MCF 10A (cell line): ENCODE measurements around the gene CSF2RB. TPM values are rescaled to one million over a fixed set of nuclear protein-coding genes. Genes with fewer than 3 reads are reported as not detected.

ENCODE experiments used
- BruUV-seq: library from RNA; stranded (reverse); fragments of 400-500 nt; replicated peaks from 2 replicates; lab custom pipeline; 2021; lab: Mats Ljungman, UMichigan
- CTCF ChIA-PET: fragments of 300-600 bp; sonication (Branson Sonifier 250); formaldehyde crosslinking; extraction: SDS; loops from one replicate; lab custom pipeline; 2021; ENCODE audit warnings: antibody characterized with exemption, inconsistent platforms; lab: Yijun Ruan, JAX
- POLR2A ChIA-PET: fragments of 300-600, 350-650 bp; sonication (Branson Sonifier 250); formaldehyde crosslinking; extraction: SDS; loops from one replicate; lab custom pipeline; 2020; ENCODE audit warnings: antibody characterized with exemption, inconsistent platforms; lab: Yijun Ruan, JAX
- DNase-seq: peaks from one replicate; pipeline ENCODE4 v3.0.0-alpha.2; 2018; ENCODE audit not compliant: unreplicated experiment
- H3K27ac Mint-ChIP-seq: one replicate; pipeline ENCODE4 v1.8.0; 2022; ENCODE audit warnings: mild to moderate bottlenecking, low read depth, mixed read lengths; ENCODE audit not compliant: unreplicated experiment
- H3K27me3 Mint-ChIP-seq: one replicate; pipeline ENCODE4 v1.8.0; 2022; ENCODE audit warnings: mixed read lengths; ENCODE audit not compliant: insufficient read depth, unreplicated experiment
- H3K36me3 Mint-ChIP-seq: one replicate; pipeline ENCODE4 v1.8.0; 2022; ENCODE audit warnings: mild to moderate bottlenecking, moderate library complexity, mixed read lengths; ENCODE audit not compliant: insufficient read depth, unreplicated experiment
- H3K4me1 Mint-ChIP-seq: one replicate; pipeline ENCODE4 v1.8.0; 2022; ENCODE audit warnings: mixed read lengths; ENCODE audit not compliant: insufficient read depth, unreplicated experiment
- H3K4me3 Mint-ChIP-seq: one replicate; pipeline ENCODE4 v1.8.0; 2022; ENCODE audit warnings: mild to moderate bottlenecking, moderate library complexity, mixed read lengths; ENCODE audit not compliant: unreplicated experiment
- H3K9me3 Mint-ChIP-seq: one replicate; pipeline ENCODE4 v1.8.0; 2022; ENCODE audit warnings: mixed read lengths; ENCODE audit not compliant: unreplicated experiment
- intact Hi-C: fragments of 100-400 bp; cut with micrococcal nuclease; formaldehyde crosslinking; loops from 2 replicates; pipeline ENCODE4 v1.14.1; 2022
- total RNA-seq: library from RNA; stranded (reverse); gene quantifications from 2 replicates; pipeline ENCODE4 v1.2.3, GENCODE V29; 2022
- TF ChIP-seq, protein P1 (sequence below): fragments of 200-600 bp; IDR thresholded peaks from one replicate; pipeline ENCODE4 v1.8.0; 2022; ENCODE audit warnings: antibody characterized with exemption, mild to moderate bottlenecking; ENCODE audit not compliant: unreplicated experiment

Gene CSF2RB
- total RNA-seq, 1 experiment from 2014 or later, result not detected

DNA sequence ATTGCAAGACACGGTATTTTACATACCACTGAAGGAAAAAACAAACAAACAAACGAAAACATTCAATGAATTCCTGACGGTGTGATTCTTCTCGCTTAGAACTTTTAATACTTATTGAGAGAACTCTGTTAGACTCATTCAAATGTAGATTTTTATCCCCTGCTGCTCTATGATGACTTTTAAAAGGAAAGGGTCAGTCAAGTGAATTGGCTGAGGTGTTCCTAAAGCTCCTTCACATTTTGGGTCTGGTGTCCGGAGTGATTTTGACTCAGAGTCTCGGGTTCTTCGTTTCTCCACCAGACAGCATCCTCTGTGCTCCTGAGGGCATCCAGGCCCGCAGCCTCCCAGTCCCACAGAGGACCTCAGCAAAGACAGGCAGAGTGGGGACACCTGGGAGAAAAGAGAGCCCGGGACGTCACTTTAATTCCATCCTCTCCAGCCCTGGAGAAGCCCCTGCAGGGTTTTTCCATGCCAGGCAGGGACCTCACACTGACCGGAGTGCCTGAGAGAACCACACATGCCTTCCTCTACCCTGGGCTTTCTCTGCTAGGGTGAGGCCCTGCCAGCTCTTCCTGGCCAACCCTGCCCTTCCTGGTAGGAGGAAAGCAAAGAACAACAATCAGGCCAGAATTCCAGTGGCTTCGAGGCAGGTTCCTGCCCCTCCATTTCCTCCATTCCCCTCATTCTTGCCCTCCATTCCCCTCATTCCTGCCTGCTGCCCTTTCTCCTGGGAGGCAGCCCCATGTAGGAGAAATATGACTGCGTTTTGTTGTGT, 1.4 kb upstream of the CSF2RB start:
- Mint-ChIP-seq H3K4me1 (no peaks in the 10 kb centered on the region), H3K36me3 (peaks cover 6% of the 10 kb centered on the region), H3K27me3 (peaks cover 80% of the 10 kb centered on the region), H3K4me3 (no peak overlapping the region), H3K9me3 (no peaks in the 10 kb centered on the region), H3K27ac (no peak overlapping the region)
- no peak for DNase-seq
- POLR2A ChIA-PET, result no interaction called here
- CTCF ChIA-PET, result no interaction called here
- TF ChIP-seq, protein P1, sequence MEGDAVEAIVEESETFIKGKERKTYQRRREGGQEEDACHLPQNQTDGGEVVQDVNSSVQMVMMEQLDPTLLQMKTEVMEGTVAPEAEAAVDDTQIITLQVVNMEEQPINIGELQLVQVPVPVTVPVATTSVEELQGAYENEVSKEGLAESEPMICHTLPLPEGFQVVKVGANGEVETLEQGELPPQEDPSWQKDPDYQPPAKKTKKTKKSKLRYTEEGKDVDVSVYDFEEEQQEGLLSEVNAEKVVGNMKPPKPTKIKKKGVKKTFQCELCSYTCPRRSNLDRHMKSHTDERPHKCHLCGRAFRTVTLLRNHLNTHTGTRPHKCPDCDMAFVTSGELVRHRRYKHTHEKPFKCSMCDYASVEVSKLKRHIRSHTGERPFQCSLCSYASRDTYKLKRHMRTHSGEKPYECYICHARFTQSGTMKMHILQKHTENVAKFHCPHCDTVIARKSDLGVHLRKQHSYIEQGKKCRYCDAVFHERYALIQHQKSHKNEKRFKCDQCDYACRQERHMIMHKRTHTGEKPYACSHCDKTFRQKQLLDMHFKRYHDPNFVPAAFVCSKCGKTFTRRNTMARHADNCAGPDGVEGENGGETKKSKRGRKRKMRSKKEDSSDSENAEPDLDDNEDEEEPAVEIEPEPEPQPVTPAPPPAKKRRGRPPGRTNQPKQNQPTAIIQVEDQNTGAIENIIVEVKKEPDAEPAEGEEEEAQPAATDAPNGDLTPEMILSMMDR, result no peak
- intact Hi-C loops, result no loop called here
- BruUV-seq, result no TSS peak

DNA sequence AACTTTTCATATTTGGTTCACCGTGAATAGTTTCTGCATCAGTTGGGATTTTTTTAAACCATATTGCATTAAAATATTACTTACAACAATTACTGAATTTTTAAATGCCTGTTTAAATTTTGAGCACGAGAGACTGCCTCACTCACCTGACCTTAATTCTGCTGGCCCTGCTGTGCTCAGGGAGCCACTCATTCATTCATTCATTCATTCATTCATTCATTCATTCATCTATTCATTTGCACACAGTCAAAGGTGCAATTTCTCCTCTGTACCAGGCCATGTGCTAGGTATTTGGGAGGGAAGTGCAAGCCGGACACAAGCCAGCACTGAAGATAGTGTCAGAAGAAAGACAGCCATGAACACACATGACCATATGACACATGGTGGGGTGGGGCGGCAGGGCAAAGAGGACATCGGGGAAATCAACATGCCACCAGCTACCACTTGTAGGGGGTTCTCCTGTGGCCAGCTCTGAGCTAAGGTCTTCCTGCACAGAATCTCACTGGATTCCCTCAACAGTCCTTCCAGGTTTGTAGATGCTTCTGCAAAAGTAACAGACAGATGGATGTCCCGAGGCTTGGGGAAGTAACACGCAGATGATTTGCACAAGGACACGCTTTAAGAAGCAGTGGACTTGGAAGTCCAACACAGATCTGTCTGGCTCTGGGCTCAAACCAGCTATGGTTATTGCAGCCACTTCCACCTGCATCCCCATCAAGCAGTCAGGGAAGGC, 568 bp upstream of the CSF2RB start:
- peaks cover 80% of the 10 kb centered on the region for H3K27me3 Mint-ChIP-seq
- POLR2A ChIA-PET, result no interaction called here
- CTCF ChIA-PET, result interaction anchor here (0.7 to 1.0 kb wide), 2 partner anchors 9 to 55 kb away, joined by 3 read pairs; no protein-coding TSS in a partner anchor
- H3K9me3 Mint-ChIP-seq, result no peaks in the 10 kb centered on the region
- no peak for DNase-seq
- TF ChIP-seq, protein P1, result no peak
- H3K4me1 Mint-ChIP-seq, result no peaks in the 10 kb centered on the region
- no peak overlapping the region for H3K27ac Mint-ChIP-seq
- no peak overlapping the region for H3K4me3 Mint-ChIP-seq
- H3K36me3 Mint-ChIP-seq, result peaks cover 6% of the 10 kb centered on the region
- BruUV-seq, result no TSS peak
- intact Hi-C loops, result no loop called here

- H3K27ac Mint-ChIP-seq, result no peak overlapping the region
- intact Hi-C loops, result no loop called here
- H3K4me1 Mint-ChIP-seq, result no peaks in the 10 kb centered on the region
- ChIA-PET POLR2A (no interaction called here), CTCF (interaction anchor here (0.7 kb wide), 1 partner anchor 43 kb away, joined by 3 read pairs; no protein-coding TSS in a partner anchor)
- H3K9me3 Mint-ChIP-seq, result no peaks in the 10 kb centered on the region
- TF ChIP-seq, protein P1, result no peak
- no TSS peak for BruUV-seq
- H3K4me3 Mint-ChIP-seq, result no peak overlapping the region
- peaks cover 80% of the 10 kb centered on the region for H3K27me3 Mint-ChIP-seq
- H3K36me3 Mint-ChIP-seq, result peaks cover 2% of the 10 kb centered on the region
- DNase-seq, result no peak
Observed at GRCh38 chr22:36914390-36914752, 943 bp downstream of the CSF2RB start.

DNA sequence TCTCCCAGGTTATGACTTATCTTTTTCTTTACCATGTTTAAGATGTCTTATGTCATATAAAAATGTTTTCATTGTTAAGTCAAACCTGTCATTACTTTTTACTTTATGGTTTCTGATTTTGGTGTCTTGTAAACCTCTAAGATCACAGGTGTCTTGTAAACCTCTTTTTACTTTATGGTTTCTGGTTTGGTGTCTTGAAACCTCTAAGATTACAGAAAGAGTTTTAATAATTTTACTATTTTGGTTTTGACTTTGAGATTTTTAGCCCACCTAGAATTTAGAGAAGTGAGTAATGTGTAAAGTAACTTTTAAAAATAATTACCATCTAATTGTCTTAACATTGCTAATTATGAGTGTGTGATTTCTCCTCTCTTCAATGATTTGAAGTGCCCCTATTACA, 2.6 kb downstream of the CSF2RB start:
- Mint-ChIP-seq H3K4me3 (no peak overlapping the region), H3K27me3 (peaks cover 79% of the 10 kb centered on the region), H3K4me1 (no peaks in the 10 kb centered on the region), H3K9me3 (no peaks in the 10 kb centered on the region), H3K27ac (no peak overlapping the region), H3K36me3 (no peaks in the 10 kb centered on the region)
- DNase-seq, result no peak
- no TSS peak for BruUV-seq
- intact Hi-C loops, result no loop called here
- POLR2A ChIA-PET, result no interaction called here
- CTCF ChIA-PET, result no interaction called here
- TF ChIP-seq, protein P1, result no peak
